Colonic mucosa (tissue), 4 donors: ENCODE measurements around the gene SLC24A3. TPM values are rescaled to one million over a fixed set of nuclear protein-coding genes. Genes with fewer than 3 reads are reported as not detected.

Experiments
- DNase-seq: peaks from one replicate; pipeline ENCODE4 v3.0.0-alpha.2; 2020
- H3K27ac ChIP-seq: fragments of 200-600 bp; one replicate; pipeline ENCODE4 v1.8.0; 2021
- H3K27me3 ChIP-seq: fragments of 200-600 bp; one replicate; pipeline ENCODE4 v1.8.0; 2021
- H3K36me3 ChIP-seq: fragments of 200-600 bp; one replicate; pipeline ENCODE4 v1.8.0; 2021
- H3K4me1 ChIP-seq: fragments of 200-600 bp; one replicate; pipeline ENCODE4 v1.8.0; 2021; ENCODE audit warnings: mild to moderate bottlenecking
- H3K4me3 ChIP-seq: fragments of 200-600 bp; one replicate; pipeline ENCODE4 v1.8.0; 2021
- H3K9ac ChIP-seq, 2 donors: one replicate each; pipeline ENCODE4 v1.7.0; 2013; ENCODE audit warnings: control low read depth in 2 of 2, low read depth in 2 of 2, low read length in 2 of 2
- H3K9me3 ChIP-seq: fragments of 200-600 bp; one replicate; pipeline ENCODE4 v1.8.0; 2021
- intact Hi-C: fragments of 100-400 bp; cut with DNase I; formaldehyde crosslinking; loops from one replicate; pipeline ENCODE4 v1.14.1; 2022
- total RNA-seq, 2 donors: library from RNA; stranded (reverse); fragmentation: NEBNext Ultra II Directional in 1 of 2; extraction: Animal tissue kit (Norgen Biotek cat#: 25700) in 1 of 2; gene quantifications; one replicate each; pipeline ENCODE4 v1.2.1, GENCODE V29; 2021
- TF ChIP-seq, protein P1 (sequence below): fragments of 200-600 bp; IDR thresholded peaks from one replicate; pipeline ENCODE4 v1.8.0; 2022; ENCODE audit warnings: antibody characterized with exemption, mild to moderate bottlenecking
- donor health status: healthy.
- donor health status: DM: no; HTN: no; CAD: no.
- donor health status: DM: no; HTN: no; CAD: no.

SLC24A3 gene
- total RNA-seq, 2 donors from 2014 or later = 3.6 to 6.6 TPM

DNA sequence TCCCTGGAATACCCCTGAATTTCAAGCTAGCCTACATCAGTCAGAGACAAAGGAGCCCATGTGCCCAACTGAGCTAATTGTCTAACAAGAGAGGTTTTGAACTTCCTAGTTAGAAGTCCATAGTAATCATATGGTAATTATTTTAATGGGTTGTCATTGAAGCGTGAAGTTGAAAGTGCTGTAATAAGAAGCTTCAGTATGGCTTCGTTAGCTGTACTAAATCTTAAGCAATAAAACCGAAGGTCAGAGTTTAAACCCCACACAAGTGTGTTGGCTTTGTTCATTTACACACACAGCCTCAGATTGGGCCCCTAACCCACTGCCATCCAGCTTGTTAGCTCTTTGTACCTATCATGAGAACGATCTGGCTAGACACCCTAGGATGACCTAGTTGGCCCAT lies 350.0 kb downstream of the SLC24A3 start:
- Histone ChIP-seq H3K4me3 (no peak overlapping the region), H3K9me3 (no peaks in the 10 kb centered on the region), H3K4me1 (no peaks in the 10 kb centered on the region), H3K36me3 (no peaks in the 10 kb centered on the region), H3K27ac (no peak overlapping the region), H3K9ac (no peak overlapping the region), H3K27me3 (no peaks in the 10 kb centered on the region)
- no peak for DNase-seq
- intact Hi-C loops = no loop called here
- TF ChIP-seq, protein P1, sequence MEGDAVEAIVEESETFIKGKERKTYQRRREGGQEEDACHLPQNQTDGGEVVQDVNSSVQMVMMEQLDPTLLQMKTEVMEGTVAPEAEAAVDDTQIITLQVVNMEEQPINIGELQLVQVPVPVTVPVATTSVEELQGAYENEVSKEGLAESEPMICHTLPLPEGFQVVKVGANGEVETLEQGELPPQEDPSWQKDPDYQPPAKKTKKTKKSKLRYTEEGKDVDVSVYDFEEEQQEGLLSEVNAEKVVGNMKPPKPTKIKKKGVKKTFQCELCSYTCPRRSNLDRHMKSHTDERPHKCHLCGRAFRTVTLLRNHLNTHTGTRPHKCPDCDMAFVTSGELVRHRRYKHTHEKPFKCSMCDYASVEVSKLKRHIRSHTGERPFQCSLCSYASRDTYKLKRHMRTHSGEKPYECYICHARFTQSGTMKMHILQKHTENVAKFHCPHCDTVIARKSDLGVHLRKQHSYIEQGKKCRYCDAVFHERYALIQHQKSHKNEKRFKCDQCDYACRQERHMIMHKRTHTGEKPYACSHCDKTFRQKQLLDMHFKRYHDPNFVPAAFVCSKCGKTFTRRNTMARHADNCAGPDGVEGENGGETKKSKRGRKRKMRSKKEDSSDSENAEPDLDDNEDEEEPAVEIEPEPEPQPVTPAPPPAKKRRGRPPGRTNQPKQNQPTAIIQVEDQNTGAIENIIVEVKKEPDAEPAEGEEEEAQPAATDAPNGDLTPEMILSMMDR = no peak

DNA sequence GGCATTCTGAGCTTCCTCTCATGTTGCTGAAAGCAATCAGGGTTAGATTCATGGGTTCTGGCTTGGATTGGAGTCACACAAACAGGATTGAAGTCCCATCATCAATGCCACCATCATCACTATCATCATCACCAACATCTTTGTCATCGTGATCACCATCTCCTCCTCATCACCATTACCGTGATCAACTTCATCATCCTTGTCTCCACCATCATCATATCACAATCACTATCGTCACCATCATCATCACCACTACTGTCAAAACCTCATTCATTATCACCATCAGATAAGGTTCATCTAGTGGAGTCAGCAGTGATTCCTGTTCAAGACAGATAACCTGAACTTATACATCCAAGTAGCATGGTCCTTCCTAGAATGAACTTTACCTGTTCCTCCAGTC lies 351.8 kb downstream of the SLC24A3 start:
- Histone ChIP-seq H3K9me3 (no peaks in the 10 kb centered on the region), H3K4me3 (no peak overlapping the region), H3K27ac (no peak overlapping the region), H3K27me3 (no peaks in the 10 kb centered on the region), H3K4me1 (no peaks in the 10 kb centered on the region), H3K9ac (no peak overlapping the region), H3K36me3 (no peaks in the 10 kb centered on the region)
- intact Hi-C loops = no loop called here
- TF ChIP-seq, protein P1 = no peak
- no peak for DNase-seq

DNA sequence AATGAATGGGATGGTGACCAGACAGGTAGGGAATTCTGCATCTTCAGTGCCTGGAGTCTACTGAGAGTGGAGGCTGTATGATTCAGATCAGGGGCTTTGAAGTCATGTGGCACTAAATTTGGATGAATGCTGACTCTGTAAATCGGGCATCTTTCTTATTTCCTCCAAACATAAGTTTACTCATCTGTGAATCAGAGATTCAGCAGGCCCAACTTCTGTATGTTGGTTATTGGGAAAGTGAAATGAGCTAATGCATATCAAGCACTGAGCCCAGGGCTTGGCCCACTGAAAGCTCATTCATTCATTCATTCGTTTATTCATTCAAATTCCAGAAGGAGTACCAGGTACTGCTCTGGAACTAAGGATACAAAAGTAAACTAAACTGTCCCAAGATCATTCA lies 353.3 kb downstream of the SLC24A3 start:
- Histone ChIP-seq H3K27ac (no peak overlapping the region), H3K9ac (no peak overlapping the region), H3K4me1 (no peaks in the 10 kb centered on the region), H3K27me3 (no peaks in the 10 kb centered on the region), H3K9me3 (no peaks in the 10 kb centered on the region), H3K4me3 (no peak overlapping the region), H3K36me3 (no peaks in the 10 kb centered on the region)
- DNase-seq = no peak
- TF ChIP-seq, protein P1 = no peak
- intact Hi-C loops = no loop called here

DNA sequence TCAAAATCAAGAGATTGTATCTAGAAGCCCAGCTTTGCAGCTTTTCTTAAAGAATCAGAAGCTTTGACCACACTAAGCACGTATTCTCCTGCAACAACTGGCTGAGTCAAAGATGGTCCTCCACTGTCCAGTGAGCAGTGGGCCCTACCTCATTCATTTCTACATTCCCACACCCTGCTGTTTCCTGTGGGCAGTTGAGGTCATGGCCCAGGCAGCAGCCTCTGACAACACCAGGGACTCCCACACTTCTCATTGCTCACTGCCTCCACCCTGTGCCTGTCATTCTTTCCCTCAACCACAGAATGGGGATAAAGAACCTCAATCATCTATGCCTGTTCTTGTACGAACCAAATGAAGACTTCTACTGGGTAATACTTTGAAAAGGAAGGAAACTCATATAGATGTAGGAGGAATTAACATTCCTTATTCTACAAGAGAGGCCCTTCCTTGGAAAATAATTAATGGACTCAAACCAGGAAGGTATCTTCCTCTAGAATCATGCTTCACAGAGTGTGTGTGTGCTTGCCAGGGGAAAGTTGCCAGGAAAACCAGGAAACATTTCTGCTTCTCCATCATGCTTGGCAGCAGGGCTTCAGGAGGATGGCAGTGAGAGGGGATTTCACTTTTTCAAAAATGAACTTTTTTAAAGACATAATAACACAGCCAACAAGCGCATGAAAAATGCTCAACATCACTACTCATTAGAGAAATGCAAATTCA lies 353.9 kb downstream of the SLC24A3 start:
- TF ChIP-seq, protein P1 = no peak

DNA sequence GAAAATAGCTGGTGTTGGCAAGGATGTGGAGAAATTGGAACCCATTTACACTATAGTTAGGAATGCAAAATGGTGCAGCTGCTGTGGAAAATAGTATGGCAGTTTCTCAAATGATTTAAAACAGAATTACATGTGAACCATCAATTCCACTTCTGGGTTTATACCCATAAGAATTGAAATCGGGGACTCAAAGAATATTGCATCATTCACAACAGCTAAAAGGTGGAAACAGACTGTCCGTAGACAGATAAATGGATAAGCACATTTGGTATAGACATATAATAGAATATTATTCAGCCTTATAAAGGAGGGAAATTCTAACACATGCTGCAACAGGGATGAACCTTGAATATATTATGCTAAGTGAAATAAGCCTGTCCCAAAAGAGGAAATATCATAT lies 355.7 kb downstream of the SLC24A3 start:
- no peak overlapping the region for H3K9ac ChIP-seq
- H3K36me3 ChIP-seq = no peaks in the 10 kb centered on the region
- no peak for DNase-seq
- no peak overlapping the region for H3K4me3 ChIP-seq
- no peaks in the 10 kb centered on the region for H3K27me3 ChIP-seq
- no peaks in the 10 kb centered on the region for H3K4me1 ChIP-seq
- no peaks in the 10 kb centered on the region for H3K9me3 ChIP-seq
- TF ChIP-seq, protein P1 = no peak
- intact Hi-C loops = no loop called here
- H3K27ac ChIP-seq = no peak overlapping the region

More for the DNA sequence above, 353.9 kb downstream of the SLC24A3 start:
- DNase-seq = no peak
- Histone ChIP-seq H3K9ac (no peak overlapping the region), H3K36me3 (no peaks in the 10 kb centered on the region), H3K9me3 (no peaks in the 10 kb centered on the region), H3K4me1 (no peaks in the 10 kb centered on the region), H3K27me3 (no peaks in the 10 kb centered on the region), H3K27ac (no peak overlapping the region), H3K4me3 (no peak overlapping the region)
- intact Hi-C loops = no loop called here
